Prostate gland (tissue), 2 donors: ENCODE measurements around the gene KISS1. TPM values are rescaled to one million over a fixed set of nuclear protein-coding genes. Genes with fewer than 3 reads are reported as not detected.
"Not testable (repeated sequence)": the region's sequence is repeated elsewhere in the genome, so short reads cannot be mapped to it uniquely, and the experiment has no call there.

Experiments used
- DNase-seq: peaks from one replicate; pipeline ENCODE4 v3.0.0-alpha.2; 2019; ENCODE audit warnings: low spot score
- H3K27ac ChIP-seq, 2 donors: fragments of 200-600 bp; sonication (generic); 2 replicates each; pipeline ENCODE4 v1.5.1; 2017 to 2019
- H3K27me3 ChIP-seq: fragments of 200-600 bp; sonication (generic); replicated peaks from 2 replicates; pipeline ENCODE4 v1.5.1; 2019; ENCODE audit not compliant: insufficient read depth
- H3K36me3 ChIP-seq, 2 donors: fragments of 200-600 bp; sonication (generic); 1 replicate in 1 of 2; 2 replicates in 1 of 2; pipeline versions ENCODE4 v1.5.1 to v1.8.1; 2017 to 2019
- H3K4me1 ChIP-seq: fragments of 200-600 bp; sonication (generic); replicated peaks from 2 replicates; pipeline ENCODE4 v1.5.1; 2019
- H3K4me3 ChIP-seq, 2 donors: fragments of 200-600 bp; sonication (generic); 2 replicates each; pipeline ENCODE4 v1.5.1; 2017 to 2019
- H3K9me3 ChIP-seq: fragments of 200-600 bp; sonication (generic); 2 replicates; pipeline ENCODE4 v1.5.1; 2017
- POLR2A ChIP-seq: fragments of 450-650 bp; IDR thresholded peaks from one replicate; pipeline ENCODE4 v1.6.1; 2016; ENCODE audit warnings: antibody characterized with exemption, mild to moderate bottlenecking
- POLR2AphosphoS5 ChIP-seq: sonication (generic); formaldehyde crosslinking; IDR thresholded peaks from one replicate; pipeline ENCODE4 v1.6.1; 2017; ENCODE audit warnings: antibody characterized with exemption
- WGBS: methylation state at CpG from one replicate; pipeline ENCODE4 v1.1.5; 2018; 5-methylcytosine and 5-hydroxymethylcytosine counted together
- intact Hi-C: fragments of 100-400 bp; cut with DNase I; formaldehyde crosslinking; loops from one replicate; pipeline ENCODE4 v1.14.2; 2022
- total RNA-seq, 2 donors: library from RNA; depleted of rRNA; stranded (reverse); fragments of >200 nt; gene quantifications; one replicate each; pipeline ENCODE4 v1.1.0, GENCODE V29; 2016
- TF ChIP-seq, protein P1 (sequence below), 4 experiments: fragments of 200-600 bp in 2 of 4; fragments of 450-650 bp in 2 of 4; sonication (generic) in 2 of 4; IDR thresholded peaks; 1 replicate in 3 of 4; 2 replicates in 1 of 4; pipeline ENCODE4 v1.5.1; 2016 to 2019; ENCODE audit warnings: antibody characterized with exemption in 4 of 4, mild to moderate bottlenecking in 2 of 4, moderate library complexity in 2 of 4

KISS1 gene, protein sequence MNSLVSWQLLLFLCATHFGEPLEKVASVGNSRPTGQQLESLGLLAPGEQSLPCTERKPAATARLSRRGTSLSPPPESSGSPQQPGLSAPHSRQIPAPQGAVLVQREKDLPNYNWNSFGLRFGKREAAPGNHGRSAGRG
- total RNA-seq = 1 to 10 TPM in 1 of 2 donors, not detected in 1; 6.0 TPM

DNA sequence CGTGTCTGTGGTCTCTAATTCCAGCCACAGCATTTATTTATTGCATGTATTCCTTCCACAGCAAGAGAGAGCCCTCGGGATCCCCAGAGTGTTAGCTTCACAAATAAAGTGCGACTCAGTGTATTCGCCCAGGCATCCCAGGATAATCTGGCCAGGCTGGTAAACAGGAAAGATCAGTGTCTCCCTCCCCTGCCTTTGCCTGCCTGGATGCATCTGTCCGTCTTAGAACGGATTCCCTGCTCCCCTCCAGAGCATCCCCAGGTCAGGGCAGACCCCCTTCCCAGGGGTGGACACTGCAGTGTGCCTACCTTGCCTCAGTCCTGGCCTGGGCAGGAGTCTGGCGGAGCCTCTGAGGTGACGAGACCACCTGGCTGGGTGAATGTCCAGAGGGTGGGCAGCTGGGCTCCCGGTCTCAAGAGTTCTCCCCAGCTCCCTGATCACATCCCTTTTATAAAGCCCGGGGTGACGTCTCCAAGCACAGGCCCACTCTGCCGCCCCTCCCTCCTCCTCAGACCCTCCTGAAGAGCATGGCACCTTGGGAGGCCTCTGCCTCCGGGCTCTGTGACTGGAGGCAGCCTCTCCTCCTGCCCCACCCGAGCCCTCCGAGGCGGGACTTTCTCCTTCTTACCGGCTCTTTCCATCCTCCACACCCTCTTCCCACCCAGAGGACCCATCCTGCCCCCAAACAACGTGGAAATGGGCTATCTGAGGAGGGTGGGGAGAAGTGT lies at the start of gene KISS1:
KISS1 (minus strand) TSS at position 424 of the 728 bp plus-strand sequence. CDS start 3,615 bp downstream, outside the sequence.
- TF ChIP-seq POLR2A (no peak), POLR2AphosphoS5 (no peak)
- TF ChIP-seq, protein P1, sequence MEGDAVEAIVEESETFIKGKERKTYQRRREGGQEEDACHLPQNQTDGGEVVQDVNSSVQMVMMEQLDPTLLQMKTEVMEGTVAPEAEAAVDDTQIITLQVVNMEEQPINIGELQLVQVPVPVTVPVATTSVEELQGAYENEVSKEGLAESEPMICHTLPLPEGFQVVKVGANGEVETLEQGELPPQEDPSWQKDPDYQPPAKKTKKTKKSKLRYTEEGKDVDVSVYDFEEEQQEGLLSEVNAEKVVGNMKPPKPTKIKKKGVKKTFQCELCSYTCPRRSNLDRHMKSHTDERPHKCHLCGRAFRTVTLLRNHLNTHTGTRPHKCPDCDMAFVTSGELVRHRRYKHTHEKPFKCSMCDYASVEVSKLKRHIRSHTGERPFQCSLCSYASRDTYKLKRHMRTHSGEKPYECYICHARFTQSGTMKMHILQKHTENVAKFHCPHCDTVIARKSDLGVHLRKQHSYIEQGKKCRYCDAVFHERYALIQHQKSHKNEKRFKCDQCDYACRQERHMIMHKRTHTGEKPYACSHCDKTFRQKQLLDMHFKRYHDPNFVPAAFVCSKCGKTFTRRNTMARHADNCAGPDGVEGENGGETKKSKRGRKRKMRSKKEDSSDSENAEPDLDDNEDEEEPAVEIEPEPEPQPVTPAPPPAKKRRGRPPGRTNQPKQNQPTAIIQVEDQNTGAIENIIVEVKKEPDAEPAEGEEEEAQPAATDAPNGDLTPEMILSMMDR (IDR thresholded peaks at IDR 0.05) = no peak
- peaks cover 8% of the 10 kb centered on the region for H3K4me1 ChIP-seq
- 53% methylated on average over 18 of the region's 18 CpGs for WGBS
- H3K4me3 ChIP-seq = no peak within 1 kb of the TSS
- no peaks in the 10 kb centered on the region for H3K36me3 ChIP-seq
- no peaks in the 10 kb centered on the region for H3K27me3 ChIP-seq
- H3K27ac ChIP-seq = no peak within 1 kb of the TSS
- H3K9me3 ChIP-seq = no peaks in the 10 kb centered on the region
- intact Hi-C loops = no loop called here
- peak; percentile 31 for DNase-seq

GRCh38 chr1:204242920-204243319 lies 46.6 kb upstream of the KISS1 start:
- DNase-seq = no peak
- TF ChIP-seq POLR2AphosphoS5 (no peak), POLR2A (no peak)
- TF ChIP-seq, protein P1 (IDR thresholded peaks at IDR 0.05) = no peak
- H3K4me1 ChIP-seq = no peaks in the 10 kb centered on the region
- WGBS = 99% methylated on average over 10 of the region's 10 CpGs
- H3K4me3 ChIP-seq = no peak overlapping the region
- H3K27me3 ChIP-seq = no peaks in the 10 kb centered on the region
- intact Hi-C loops = no loop called here
- H3K9me3 ChIP-seq = no peaks in the 10 kb centered on the region
- peaks cover 0 to 4% of the 10 kb centered on the region in 2 donors for H3K36me3 ChIP-seq
- H3K27ac ChIP-seq = no peak overlapping the region

DNA sequence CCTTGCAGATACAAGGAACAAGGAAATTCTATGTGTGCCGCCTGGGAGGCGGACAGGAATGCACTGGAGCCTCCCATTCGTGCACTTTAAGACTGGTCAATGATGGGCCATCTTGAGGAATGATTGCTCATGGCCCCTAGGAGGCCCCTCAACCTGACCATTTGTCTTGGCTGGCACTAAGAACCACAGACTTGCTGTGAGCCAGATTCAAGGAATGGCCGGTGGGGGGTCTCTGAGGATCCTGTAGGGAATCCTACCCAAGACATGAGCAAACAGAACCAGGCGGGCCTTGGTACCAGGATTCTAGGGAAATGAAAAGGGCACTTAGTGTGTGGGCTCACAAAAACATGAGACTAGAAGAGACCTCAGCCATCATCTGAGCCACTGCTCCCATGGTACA lies 45.6 kb upstream of the KISS1 start:
- 97% methylated on average over 5 of the region's 5 CpGs for WGBS
- H3K9me3 ChIP-seq = no peaks in the 10 kb centered on the region

DNA sequence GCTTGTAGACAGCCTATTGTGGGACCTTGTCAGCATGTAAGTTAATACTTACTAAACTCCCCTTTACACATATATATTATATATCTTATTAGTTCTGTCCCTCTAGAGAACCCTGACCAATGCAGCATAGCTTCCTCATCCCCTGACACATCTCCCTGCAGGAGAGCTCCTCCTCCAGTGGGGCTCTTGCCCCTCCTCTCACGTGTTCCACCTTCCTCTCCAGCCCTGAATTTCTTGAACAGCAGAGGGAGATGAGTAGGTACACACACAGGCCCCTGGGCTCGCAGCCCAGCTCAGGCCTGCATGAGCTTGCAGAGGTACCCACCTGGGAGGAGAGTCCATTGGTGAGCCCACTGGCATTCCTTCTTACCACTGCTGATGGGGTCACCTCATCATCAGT lies 44.8 kb upstream of the KISS1 start:
- H3K9me3 ChIP-seq = no peaks in the 10 kb centered on the region
- no peak overlapping the region for H3K27ac ChIP-seq
- no peaks in the 10 kb centered on the region for H3K27me3 ChIP-seq
- intact Hi-C loops = no loop called here
- DNase-seq = peak; percentile 24
- H3K36me3 ChIP-seq = peaks cover 0 to 4% of the 10 kb centered on the region in 2 donors
- H3K4me1 ChIP-seq = no peaks in the 10 kb centered on the region
- TF ChIP-seq POLR2AphosphoS5 = peak; percentile 21
- TF ChIP-seq, protein P1 (IDR thresholded peaks at IDR 0.05) = peak in 2 of 4 experiments; percentile 11 to 39
- no peak for TF ChIP-seq POLR2A
- 46% methylated on average over 2 of the region's 2 CpGs for WGBS
- H3K4me3 ChIP-seq = no peak overlapping the region

More for the DNA sequence above, 45.6 kb upstream of the KISS1 start:
- Histone ChIP-seq H3K27ac (no peak overlapping the region), H3K36me3 (peaks cover 0 to 4% of the 10 kb centered on the region in 2 donors), H3K4me3 (no peak overlapping the region), H3K27me3 (no peaks in the 10 kb centered on the region), H3K4me1 (no peaks in the 10 kb centered on the region)
- intact Hi-C loops = no loop called here
- DNase-seq = no peak
- no peak for TF ChIP-seq POLR2A
- TF ChIP-seq, protein P1 (IDR thresholded peaks at IDR 0.05) = no peak
- TF ChIP-seq POLR2AphosphoS5 = no peak

DNA sequence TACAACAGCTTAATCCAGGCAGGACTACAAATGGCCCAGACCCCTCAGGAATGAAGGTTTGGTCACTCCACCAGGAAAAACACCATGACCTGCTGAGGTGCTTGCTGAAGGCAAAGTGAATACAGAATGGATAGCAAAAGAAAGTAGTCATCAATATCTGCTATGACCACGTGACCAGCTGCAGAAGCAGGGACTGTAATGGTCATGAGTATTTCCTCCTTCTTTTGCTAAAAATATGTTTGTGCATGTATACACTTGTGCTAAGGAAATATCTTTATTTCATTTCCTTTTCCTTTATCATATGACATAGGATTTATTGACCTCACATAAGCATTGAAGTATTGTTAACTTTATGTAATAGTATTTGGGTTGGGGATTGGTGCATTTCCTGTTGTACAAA lies 43.9 kb upstream of the KISS1 start:
- TF ChIP-seq POLR2AphosphoS5 (no peak), POLR2A (no peak)
- TF ChIP-seq, protein P1 (IDR thresholded peaks at IDR 0.05) = no peak
- H3K9me3 ChIP-seq = no peaks in the 10 kb centered on the region
- intact Hi-C loops = no loop called here
- H3K4me3 ChIP-seq = no peak overlapping the region
- H3K4me1 ChIP-seq = no peaks in the 10 kb centered on the region
- no peak overlapping the region for H3K27ac ChIP-seq
- peaks cover 0 to 4% of the 10 kb centered on the region in 2 donors for H3K36me3 ChIP-seq
- no peak for DNase-seq
- WGBS = 91% methylated on average over 1 of the region's 1 CpG
- no peaks in the 10 kb centered on the region for H3K27me3 ChIP-seq

- H3K36me3 ChIP-seq, intact Hi-C loops, H3K4me3 ChIP-seq, DNase-seq, H3K4me1 ChIP-seq, H3K27ac ChIP-seq, H3K27me3 ChIP-seq, H3K9me3 ChIP-seq: not testable (repeated sequence)
- 94% methylated on average over 3 of the region's 3 CpGs for WGBS
Observed at GRCh38 chr1:204239401-204239800, 43.1 kb upstream of the KISS1 start.

DNA sequence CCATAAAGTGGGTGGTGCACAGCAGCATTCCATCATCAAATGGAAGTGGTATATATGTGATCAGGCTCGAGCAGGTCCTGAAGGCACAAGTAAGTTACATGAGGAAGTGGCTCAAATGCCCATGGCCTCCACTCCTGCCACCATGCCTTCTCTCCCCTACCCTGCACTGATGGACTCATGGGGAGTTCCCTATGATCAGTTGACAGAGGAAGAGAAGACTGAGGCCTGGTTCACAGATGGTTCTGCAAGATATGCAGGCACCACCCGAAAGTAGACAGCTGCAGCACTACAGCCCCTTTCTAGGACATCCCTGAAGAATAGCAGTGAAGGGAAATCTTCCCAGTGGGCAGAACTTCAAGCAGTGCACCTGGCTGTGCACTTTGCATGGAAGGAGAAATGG lies 42.2 kb upstream of the KISS1 start:
- DNase-seq, H3K4me1 ChIP-seq, intact Hi-C loops, H3K4me3 ChIP-seq, H3K27me3 ChIP-seq, H3K36me3 ChIP-seq, H3K9me3 ChIP-seq, H3K27ac ChIP-seq: not testable (repeated sequence)
- 86% methylated on average over 2 of the region's 2 CpGs for WGBS
